NCI-H1417 (cell line): Measurements from ENCODE around the gene CTAGE1.
"Not testable (repeated sequence)": the region's sequence is repeated elsewhere in the genome, so short reads cannot be mapped to it uniquely, and the experiment has no call there.

Source experiments
- DNase-seq, 3 experiments: peaks; one replicate each; lab custom pipeline; 2025; lab: John Stamatoyannopoulos, UW

Gene CTAGE1, protein sequence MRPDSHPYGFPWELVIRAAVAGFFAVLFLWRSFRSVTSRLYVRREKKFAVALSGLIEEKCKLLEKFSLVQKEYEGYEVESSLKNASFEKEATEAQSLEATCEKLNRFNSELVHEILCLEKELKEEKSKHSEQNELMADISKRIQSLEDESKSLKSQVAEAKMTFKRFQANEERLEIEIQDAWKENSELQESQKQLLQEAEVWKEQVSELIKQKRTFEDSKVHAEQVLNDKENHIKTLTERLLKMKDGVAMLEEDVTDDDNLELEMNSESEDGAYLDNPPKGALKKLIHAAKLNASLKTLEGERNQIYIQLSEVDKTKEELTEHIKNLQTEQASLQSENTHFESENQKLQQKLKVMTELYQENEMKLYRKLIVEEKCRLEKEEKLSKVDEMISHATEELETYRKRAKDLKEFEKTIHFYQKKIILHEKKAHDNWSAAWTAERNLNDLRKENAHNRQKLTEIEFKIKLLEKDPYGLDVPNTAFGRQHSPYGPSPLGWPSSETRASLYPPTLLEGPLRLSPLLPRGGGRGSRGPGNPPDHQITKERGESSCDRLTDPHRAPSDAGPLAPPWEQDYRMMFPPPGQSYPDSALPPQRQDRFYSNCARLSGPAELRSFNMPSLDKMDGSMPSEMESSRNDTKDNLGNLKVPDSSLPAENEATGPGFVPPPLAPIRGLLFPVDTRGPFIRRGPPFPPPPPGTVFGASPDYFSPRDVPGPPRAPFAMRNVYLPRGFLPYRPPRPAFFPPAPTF

DNA sequence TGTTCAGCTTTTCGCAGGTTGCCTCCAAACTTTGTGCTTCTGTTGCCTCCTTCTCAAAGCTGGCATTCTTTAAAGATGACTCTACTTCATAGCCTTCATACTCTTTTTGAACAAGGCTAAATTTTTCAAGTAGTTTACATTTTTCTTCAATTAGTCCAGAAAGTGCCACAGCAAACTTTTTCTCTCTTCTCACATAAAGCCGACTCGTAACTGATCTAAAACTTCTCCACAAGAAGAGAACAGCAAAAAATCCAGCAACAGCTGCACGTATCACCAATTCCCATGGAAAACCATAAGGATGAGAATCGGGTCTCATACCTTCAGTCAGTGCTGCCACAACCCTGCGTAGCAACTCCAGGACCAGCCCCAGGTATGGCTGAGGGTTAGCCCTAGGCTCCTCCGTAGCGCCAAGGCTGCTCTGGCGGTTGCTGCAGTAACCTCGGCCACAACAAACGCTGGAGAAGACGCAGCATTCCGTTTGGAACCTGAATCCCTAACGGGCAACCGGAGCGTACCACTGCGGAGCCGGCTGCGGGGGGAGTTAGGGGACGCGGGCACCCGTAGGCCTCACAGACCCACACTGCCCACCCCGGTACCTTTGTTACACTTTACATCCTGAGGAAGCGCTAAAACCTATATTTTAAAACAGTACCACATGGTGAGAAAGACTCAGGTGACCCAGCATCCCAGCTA, at the start of gene CTAGE1:
TSS of gene CTAGE1 (minus strand) at position 420 of the 693 bp plus-strand sequence. CDS start at position 316, 104 bp downstream.
- DNase-seq: no peak

DNA sequence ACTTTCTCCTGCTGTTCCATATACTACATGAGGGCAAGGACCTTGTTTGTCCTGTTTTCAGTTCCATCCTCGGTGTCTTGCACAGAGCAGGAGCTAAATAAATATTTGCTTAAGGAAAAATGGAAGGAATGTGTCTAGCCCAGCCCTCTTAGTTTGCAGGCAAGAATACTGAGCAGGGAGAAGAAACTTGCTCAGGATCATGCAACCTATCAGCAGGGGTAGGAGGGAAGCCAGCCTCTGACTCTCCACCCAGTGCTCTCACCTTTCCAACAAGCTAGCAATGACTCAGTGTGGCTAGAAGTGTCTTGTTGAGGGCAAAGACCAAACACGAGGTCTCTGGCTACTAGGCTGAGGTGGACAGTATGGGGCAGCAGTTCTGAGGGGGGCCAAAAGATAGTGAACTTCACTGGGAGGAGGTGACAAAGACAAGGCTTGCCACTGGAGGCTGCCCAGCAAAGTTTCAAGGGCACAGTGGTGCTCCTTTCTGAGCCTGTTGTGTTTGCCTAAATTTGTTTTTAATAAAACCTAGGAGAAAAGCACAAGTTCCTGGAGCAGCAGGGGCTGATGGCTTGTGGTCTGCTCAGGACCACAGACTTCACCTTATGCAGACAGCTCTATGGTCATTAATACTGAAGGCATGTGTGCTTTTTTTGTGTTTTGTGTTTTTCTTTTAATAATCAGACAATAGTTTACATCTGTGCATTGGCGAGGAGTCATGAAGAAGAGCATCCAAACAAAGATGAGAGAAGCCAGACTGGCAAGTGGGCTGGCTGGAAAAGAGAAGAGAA, 49.1 kb upstream of the CTAGE1 start:
- DNase-seq: no peak

DNA sequence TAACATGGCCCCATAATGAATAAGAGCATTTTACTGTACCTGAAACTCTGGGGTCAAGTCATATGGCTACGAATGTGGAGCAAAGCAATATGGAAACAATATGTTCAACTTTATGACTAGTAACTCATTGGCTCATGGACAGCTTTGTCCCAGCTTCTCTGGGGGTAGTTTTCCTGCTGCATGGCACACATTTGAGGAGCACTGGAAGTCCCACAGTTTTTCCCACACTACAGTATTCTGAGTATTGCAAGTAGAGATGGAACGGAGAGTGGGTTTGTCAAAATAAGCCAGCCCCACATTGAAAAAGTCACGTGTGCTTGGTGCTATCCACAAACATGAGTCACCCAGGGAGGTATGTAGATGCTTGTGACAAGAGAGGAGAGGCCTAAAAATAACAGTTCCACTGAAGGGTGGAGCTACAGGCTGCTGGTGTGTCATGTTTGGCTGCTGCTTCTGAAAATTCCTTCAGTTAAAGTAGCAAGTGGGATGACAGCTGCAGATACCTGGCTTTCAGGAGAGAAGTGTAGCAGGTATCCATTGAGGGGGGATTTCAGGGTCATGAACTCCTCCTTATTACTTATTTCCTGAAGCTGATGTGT, 48.2 kb upstream of the CTAGE1 start:
- DNase-seq: no peak

DNA sequence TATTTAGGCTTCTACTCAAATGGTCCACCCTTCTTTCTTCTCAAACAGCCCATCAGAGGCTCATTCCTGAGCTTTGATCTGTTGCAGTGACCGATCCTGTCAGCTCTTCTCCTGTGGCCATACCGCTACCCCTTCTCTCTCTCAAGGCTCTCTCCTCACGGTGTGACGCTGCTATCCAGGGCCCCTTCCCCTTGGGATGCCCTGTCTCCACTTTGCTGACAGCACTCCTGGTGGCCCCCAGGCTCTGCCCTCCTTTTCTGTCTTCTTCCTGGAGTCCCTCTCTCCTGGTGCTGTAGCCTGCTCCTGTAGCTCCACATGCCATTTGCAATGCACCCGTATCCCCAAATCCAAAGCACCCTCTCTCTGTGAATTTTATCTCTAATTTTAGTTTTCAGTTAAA, 45.4 kb upstream of the CTAGE1 start:
- DNase-seq: no peak

DNA sequence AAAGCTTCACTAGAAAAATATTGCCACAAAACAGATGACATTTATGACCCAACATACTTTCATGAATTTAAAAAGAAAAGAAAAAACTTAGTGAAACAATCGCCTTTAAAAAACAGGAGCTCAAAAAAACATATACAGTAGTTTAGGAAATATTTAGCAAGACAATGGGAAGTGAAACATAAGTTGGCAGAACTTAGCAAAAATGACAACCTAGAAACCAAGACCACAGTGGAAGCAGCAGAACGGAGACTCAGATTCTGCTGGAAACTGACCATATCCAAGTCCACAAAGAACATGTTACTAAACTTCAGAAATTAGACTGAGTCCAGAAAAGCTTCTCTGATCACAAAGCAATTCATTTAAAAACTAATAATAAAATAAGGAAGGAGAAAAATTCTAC, 41.8 kb upstream of the CTAGE1 start:
- no peak for DNase-seq

DNA sequence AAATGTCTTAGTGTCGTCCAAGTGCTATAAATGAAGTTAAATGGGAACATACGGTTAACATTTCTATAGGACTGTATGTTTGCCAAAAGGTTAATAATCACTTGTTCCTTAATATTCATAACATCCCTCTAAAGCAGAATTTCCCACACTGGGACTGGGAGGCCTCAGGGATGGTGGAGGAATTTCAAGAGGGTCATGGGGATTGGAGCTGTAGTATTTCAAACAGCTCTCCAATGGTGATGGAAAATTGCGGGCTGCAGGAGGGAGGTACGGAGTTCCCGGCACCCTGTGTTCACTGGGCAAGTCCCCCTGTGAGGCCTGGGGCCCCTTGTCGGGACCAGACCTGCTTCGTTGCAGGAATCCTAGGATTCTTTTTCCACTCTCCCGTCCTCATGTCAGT, 39.8 kb upstream of the CTAGE1 start:
- no peak for DNase-seq

DNA sequence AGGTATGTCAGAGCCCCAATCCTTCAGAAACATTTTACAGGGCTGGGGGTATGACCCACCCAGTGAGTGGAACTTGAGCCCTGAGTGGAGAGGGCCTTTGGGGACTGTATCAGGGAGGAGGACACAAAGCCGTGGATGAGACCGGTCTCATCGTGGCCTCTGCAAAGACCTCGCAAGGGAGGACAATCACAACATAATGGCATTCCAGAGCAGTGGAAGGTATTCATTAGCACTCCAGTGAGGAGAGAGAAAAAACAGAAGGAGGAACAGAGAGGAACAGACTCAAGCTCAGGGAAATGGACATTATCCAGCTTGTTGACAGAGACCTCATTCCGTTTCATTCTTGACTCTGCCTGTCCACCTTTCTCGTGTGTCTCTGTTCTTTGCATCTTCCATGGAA, 38.8 kb upstream of the CTAGE1 start:
- no peak for DNase-seq

DNA sequence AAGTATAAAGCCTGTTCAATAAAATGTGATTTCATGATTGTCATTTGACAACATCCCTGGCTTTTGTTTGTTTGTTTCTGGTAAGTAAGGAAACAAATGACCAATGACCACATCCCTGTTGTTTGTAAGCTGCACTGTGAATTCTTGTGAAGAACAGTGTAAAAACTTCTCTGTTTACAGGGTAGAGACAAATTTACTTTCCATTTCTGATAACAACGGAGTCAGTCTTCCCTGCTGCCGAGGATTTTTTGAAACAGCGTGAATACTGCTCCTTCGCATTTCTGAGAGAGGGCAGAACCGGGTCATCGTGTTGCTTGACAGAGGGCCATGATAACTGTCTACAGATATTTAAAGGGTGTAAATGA, 38.4 kb upstream of the CTAGE1 start:
- DNase-seq: no peak

DNA sequence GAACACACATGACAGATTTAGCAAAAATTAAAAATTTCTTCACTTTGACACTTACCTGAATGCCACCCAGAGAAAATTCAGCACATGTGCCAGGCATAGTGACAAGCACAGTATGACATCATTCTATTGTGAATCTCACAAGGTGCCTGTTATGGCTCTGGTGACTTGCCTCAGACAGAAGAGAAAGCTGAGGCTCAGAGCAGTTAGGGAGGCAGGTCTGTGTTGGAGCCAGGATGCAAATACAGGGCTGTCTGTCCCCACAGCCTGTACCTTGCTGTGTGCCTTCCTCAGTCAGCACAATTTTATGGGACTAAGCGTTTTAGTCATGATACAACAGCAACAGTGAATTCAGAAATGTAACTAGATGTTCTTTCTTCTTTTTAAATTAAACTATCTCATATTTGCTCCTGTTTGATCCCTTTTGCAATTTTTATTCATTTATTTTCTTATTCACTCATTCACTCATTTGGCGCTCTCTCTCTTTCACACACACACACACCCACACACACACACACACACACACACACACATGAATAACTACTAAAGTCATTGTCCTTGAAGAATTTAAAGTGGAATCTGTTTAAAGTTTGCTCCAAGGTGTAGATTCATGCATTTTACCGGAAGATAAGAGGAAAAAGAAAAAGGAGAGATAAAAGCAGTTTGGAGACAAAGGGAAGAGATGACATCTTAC, 37.9 kb upstream of the CTAGE1 start:
- DNase-seq: no peak

DNA sequence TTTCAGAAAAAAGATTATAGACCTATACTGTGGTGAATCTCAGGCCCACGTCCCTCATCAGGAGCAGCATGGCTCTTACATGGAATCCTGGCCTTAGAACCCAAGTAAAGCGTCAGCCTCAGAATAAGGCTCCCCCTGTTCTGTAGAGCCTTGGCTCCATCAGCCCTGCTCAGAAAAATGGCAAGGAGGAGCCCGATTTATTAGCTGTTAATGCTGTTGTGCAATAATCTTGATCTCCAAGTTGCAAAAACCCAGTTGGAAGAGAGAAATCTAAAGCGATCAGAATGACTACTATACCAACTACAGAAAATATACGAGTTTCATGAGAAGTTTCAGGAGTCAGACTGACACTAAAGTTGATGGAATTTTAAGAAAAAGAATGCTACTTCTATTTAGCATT, 35.6 kb upstream of the CTAGE1 start:
- DNase-seq: no peak

DNA sequence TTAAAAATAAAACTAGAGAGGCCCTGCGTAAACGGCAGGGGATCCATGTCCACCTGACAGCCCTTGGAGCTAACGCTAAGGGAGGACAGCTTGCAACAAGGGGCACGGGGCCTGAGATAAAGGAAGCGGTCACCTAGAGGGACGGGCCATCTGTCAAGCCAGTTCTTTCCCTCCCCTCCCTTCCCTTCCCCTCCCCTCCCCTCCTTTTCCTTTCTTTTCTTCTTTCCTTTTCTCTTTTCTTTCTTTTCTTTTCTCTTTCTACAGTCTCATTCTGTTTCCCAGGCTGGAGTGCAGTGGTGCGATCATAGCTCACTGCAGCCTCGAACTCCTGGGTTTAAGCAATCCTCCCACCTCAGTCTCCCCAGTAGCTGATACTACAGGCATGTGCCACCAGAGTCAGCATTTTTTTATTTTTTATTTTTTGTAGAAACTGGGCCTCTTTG, 34.5 kb upstream of the CTAGE1 start:
- no peak for DNase-seq

DNA sequence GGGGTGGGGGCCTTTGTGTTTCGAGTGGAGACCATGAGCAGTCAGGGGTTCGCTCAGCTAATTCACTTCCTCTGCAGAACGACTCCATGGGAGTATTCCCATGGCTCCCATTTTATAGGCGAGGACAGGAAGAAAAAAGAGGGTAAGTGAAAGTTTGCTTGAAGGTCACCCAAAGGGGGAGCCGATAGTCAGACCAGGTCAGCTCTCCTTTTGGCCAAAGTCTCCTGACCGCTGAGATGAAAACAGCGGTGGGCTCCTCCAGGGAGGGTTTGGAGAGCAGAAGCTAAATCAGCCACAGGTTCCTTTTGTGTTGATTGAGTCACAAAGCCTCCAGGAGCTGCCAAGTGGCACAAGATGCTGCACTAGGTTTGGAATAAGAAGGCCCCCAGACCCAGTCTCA, 34.1 kb upstream of the CTAGE1 start:
- DNase-seq: no peak

DNA sequence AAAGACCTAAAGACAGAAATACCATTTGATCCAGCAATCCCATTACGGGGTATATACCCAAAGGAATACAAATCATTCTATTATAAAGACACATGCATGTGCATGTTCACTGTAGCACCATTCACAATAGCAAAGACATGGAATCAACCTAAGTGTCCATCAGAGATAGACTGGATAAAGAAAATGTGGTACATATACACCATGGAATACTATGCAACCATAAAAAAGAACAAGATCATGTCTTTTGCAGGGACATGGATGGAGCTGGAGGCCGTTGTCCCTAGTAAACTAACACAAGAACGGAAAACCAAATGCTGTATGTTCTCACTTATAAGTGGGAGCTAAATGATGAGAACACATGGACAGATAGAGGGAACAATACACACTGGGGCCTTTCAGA, 33.1 kb upstream of the CTAGE1 start:
- not testable (repeated sequence) for DNase-seq

DNA sequence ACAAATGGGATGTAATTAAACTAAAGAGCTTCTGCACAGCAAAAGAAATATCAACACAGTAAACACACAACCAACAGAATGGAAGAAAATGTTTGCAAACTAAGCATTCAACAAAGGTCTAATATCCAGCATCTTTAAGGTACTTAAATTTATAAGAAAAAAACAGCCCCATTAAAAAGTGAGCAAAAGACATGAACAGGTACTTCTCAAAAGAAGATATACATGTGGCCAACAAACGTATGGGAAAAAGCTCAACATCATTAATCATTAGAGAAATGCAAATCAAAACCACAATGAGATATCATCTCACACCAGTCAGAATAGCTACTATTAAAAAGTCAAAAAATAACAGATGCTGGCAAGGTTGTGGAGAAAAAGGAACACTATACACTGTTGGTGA, 32.6 kb upstream of the CTAGE1 start:
- not testable (repeated sequence) for DNase-seq

DNA sequence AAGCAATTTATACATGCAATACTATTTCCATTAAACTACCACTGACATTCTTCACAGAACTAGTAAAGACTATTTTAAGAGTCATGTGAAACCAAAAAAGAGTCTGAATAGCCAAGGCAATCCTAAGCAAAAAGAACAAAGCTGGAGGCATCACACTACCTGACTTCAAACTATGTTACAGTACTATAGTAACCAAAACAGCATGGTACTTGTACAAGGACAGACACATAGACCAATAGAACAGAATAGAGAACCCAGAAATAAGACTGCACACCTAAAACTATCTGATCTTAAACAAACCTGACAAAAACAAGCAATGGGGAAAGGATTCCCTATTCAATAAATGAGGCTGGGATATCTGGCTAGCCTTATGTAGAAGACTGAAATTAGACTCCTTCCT, 32.0 kb upstream of the CTAGE1 start:
- DNase-seq: not testable (repeated sequence)

DNA sequence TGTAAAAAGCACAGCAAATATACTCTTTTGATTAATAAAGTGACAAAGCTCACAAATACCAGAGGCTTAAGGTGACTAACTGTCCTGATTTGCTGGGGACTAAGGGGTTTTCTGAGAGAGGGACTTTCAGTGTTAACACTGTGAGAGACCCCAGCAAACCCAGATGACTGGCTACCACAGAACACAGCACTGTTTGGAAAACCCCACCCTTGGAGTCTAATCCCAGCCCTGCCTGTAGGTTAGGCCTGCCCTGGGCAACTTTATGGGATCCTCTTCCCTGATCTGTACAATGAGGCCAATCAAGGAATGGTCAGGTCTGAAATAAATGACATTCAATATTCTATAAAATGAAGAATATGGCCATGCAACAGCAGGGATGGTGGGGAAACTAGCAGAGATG, 30.5 kb upstream of the CTAGE1 start:
- DNase-seq: no peak

DNA sequence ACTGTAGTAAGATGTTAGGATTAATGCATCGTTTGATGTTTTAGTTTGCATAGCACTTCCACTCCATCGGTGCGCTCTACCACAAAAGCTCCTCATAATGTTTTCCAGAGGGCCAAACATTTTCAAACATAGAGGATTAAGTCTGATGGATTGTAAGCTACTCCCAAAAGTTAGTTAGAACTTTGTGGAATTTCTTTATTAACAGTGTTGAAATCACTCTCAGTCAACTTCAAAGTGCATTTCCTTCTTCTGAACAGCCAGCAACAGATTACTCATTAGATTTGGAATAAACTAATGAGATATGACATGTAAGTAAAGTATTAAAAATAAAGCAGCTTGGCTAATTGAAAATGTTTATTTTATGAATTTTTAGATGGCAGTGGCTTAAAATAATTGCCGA, 30.1 kb upstream of the CTAGE1 start:
- no peak for DNase-seq

DNA sequence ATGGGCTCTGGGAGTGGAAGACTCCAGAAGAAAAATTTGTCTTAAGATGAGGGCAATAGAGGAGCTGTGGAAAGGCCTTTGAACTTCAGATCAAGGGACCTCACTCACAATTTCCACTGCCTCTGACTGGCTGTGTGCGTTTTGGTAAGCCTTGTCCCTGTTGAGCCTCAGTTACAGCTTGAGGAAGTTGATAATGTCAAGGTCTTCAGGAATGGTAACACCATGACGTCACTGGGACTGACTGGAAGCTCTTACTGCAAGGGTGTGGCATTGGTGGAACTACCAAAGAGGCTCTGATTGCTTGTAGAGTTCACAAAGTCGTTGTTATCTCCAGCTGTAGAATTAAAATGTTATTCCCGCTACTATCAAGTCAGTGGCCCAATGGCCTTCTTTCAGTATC, 29.2 kb upstream of the CTAGE1 start:
- no peak for DNase-seq

DNA sequence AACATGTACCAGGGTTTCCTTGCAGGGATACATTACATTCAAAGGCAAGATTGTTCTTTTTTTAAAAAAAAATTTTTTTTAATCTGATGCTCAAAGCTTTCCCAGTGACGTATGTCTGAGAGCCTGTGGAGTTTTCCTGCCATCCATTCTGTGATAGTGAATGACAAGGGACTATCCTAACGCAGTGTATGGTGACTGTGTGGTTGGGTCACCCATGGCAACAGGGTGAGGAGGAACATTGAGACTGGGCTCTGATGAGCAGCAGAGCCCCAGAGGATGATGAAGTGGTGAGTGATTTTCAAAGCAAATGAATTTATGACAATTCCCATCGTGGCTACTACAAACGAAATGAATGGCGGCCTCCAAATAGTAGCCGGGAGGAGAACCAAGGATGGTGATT, 28.6 kb upstream of the CTAGE1 start:
- DNase-seq: no peak

DNA sequence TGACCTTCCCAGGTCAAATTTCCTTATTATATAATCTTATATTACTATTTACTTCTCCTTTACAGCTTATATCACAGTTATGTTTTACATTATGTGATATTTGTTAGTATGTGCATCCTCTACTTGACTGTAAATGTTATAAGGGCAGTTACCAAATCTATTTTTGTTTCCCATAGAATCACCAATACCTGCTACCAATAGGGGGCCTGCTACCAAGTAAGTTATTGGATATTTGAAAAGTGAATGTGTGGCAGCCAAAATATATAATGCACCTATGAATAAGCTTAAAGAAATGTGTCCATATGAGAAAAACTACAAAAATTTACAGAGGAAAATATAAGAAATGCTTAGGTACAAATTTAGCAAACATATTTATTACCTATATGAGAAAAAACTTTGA, 23.9 kb upstream of the CTAGE1 start:
- no peak for DNase-seq

DNA sequence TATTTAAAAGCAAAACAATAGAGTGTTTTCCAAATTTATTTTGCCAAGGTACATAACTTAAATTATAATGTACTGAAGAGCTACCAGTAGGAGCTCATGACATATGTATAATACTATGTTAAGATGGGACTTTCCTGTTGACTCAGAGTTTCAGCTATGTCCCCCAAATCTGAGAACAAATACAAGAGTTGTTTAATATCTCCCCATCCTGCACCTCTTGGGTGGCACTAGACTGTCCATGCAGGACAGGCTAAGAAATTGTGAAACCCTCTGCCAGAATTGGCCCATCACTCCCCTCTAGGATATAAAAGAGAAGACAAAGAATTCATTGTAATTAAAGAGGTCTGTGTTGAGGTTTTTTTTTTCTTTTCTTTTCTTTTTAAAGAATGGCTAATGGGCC, 21.7 kb upstream of the CTAGE1 start:
- no peak for DNase-seq
